GM12865 (cell line): Measurements from ENCODE around the gene CD70.
A peak's percentile ranks its signal among the peaks of the same experiment; 100 is the strongest.
"Not testable (repeated sequence)": the region's sequence is repeated elsewhere in the genome, so short reads cannot be mapped to it uniquely, and the experiment has no call there.

ENCODE experiments used
- DNase-seq: peaks from one replicate; pipeline ENCODE4 v3.0.0; 2010; ENCODE audit warnings: low read depth
- H3K4me3 ChIP-seq: 2 replicates; pipeline ENCODE4 v1.5.1; 2011; ENCODE audit warnings: mild to moderate bottlenecking, low read depth, low read length, control low read depth
- TF ChIP-seq, protein P1 (sequence below): IDR thresholded peaks from 2 replicates; pipeline ENCODE4 v1.5.1; 2011; ENCODE audit warnings: low read length, control low read depth, low read depth, inconsistent platforms; ENCODE audit not compliant: insufficient read depth; ENCODE audit errors: missing control alignments

CD70 gene

DNA sequence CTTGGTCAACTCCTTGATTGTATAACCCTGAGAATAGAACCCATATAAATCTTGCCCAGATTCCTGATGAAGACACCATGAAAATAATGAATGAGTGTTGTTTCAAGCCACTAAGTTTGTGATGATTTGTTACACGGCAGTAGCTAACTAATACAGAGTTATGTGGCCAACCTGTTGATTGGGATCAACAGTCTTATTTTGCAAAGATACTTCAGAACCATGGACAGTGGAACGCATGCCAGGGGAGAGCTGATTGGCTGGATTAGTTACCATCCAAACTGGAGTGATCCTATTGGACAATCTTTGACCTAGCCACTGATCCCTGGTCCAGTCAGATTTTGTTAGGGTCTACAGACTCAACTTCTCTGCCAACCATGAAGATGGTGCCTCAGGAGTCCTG is 26.6 kb downstream of the CD70 start:
- TF ChIP-seq, protein P1, sequence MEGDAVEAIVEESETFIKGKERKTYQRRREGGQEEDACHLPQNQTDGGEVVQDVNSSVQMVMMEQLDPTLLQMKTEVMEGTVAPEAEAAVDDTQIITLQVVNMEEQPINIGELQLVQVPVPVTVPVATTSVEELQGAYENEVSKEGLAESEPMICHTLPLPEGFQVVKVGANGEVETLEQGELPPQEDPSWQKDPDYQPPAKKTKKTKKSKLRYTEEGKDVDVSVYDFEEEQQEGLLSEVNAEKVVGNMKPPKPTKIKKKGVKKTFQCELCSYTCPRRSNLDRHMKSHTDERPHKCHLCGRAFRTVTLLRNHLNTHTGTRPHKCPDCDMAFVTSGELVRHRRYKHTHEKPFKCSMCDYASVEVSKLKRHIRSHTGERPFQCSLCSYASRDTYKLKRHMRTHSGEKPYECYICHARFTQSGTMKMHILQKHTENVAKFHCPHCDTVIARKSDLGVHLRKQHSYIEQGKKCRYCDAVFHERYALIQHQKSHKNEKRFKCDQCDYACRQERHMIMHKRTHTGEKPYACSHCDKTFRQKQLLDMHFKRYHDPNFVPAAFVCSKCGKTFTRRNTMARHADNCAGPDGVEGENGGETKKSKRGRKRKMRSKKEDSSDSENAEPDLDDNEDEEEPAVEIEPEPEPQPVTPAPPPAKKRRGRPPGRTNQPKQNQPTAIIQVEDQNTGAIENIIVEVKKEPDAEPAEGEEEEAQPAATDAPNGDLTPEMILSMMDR, result no peak
- no peak for DNase-seq
- no peak overlapping the region for H3K4me3 ChIP-seq

DNA sequence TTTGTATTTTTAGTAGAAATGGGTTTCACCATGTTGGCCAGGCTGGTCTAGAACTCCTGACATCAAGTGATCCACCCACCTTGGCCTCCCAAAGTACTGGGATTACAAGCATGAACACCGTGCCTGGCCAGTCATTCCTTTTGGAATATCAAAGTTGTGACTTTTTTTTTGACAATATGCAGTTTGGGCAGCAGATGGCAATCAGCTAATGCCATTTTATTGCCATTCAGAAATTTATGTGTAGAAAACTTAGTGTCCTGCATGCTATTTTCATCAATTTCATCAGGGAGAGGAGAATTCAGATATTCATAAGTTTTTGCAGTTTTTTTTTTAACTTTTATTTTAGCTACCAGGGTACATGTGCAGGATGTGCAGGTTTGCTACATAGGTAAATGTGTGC is 28.5 kb downstream of the CD70 start:
- not testable (repeated sequence) for H3K4me3 ChIP-seq, DNase-seq

DNA sequence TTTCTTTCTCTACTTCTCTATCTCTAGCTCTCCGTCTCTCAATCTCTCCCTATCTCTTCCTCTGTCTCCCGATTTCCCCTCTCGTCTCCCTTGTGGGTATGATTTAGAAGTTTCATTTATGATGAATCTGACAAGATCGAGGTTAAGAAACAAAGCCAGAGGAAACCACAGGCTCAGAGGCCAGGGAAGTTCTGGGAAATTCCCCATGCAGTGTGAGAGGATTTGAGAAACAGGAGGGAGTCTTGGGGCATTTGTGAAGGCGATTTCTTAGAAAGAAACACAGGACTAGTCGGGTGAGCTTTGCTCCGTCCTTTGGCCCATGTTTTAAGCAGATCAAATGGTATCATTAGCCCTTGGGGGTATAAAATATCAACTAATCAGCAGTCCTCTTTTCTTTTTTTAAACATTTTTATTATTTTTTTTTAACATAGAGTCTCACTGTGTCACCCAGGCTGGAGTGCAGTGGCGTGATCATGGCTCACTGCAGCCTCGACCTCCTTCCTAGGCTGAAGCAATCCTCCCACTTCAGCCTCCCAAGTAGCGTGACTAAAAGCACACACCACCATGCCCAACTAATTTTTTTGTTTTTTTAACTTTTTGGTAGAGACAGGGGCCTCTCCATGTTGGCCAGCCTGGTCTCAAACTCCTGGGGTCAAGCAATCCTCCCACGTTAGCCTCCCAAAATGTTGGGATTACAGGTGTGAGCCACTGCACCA is 34.3 kb downstream of the CD70 start:
- peak overlapping the region; percentile 20 for H3K4me3 ChIP-seq
- DNase-seq, result peak; percentile 80
- TF ChIP-seq, protein P1, result no peak

DNA sequence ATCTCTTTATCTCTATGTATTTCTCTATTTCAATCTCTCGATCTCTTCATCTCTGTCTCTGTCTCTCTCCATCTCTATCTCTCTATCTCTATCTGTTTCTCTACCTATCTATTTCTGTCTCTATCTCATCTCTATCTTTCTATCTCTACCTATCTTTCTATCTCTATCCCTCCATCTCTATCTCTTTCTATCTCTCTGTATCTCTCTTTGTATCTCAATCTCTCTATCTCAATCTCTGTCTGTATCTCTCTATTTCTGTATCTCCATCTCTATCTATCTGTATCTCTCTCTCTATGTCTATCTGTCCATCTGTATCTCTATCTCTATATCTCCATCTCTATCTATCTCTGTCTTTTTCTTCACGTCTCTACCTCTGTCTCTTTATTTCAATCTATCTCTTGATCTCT is 34.9 kb downstream of the CD70 start:
- DNase-seq, result no peak
- TF ChIP-seq, protein P1, result no peak
- H3K4me3 ChIP-seq, result peak overlapping the region; percentile 20

DNA sequence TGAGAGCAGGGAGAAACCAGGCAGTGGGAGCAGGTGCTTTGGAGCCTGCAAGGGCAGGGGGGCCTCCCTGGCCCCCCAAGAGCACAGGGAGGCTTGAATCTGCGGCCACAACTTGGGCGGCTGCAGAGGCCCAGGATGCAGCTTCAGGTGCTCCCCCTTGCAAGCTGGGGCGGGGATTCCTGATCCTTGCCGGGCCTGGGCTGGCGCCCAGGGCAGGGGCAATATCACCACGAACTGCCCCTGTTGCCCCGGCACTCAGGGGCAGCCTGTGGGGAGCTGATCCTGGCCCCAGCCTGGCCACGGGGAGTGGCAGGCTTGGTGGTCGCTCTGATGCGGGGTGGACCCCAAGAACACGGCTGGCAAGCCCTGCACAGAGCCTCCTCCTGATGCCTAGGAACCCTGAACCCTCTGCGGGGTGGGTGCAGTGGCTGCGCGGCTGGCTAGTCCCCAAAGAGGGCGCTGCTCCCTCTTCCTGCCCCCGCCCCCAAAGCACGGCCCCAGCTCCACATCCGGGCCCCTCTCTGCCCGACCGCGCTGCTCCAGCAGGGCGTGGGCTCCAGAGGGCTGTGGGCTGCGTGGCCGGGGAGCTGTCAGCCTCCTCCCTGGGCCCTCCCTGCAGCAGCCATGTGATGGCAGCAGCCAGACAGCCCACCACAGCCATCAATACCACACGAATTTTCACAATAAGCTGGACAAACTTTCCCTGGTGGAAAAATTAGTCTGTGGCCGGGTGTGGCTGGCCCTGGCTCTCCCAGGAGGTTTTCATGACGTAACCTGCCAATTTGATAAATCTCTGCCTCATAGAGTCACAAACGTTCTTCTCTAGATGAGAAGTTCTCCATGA is 39.1 kb downstream of the CD70 start:
- TF ChIP-seq, protein P1, result peak; percentile 58
- DNase-seq, result peak; percentile 90
- no peak overlapping the region for H3K4me3 ChIP-seq

DNA sequence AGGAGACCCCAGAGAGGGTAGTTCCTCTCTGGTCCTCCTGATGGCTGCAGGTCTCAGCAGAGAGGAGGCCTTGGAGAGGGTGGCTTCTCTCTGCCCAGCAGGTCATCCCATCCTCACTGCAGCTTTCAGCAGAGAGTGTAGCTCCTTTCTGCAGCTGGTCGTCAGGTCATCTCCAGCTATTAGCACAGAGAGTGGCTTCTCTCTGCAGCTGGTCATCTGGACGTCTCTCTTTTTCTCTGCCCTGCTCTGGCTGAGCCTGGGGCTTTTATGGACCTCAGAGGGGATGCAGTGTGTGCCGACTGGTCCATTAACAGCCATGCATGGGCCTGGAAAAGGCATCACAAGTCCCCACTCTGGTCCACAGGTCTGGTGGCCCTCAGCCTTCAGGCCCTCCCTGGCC is 39.9 kb downstream of the CD70 start:
- DNase-seq, result no peak
- TF ChIP-seq, protein P1, result no peak
- H3K4me3 ChIP-seq, result no peak overlapping the region

DNA sequence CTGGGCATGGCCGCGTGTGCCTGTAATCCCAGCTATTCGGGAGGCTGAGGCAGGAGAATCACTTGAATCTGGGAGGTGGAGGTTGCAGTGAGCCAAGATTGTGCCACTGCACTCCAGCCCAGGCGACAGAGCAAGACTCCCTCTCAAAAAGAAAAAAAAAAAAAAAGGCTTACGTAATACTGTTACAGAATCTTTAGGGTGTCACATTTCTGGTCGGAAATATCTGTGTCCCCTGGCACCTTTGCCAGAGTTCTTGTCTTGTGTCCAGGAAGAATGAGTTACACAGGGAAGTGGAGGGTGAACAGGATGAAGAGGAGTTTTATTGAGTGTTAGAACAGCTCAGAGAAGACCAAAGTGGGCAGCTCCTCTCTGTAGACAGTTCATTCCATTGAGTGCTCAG is 40.3 kb downstream of the CD70 start:
- not testable (repeated sequence) for DNase-seq, H3K4me3 ChIP-seq

DNA sequence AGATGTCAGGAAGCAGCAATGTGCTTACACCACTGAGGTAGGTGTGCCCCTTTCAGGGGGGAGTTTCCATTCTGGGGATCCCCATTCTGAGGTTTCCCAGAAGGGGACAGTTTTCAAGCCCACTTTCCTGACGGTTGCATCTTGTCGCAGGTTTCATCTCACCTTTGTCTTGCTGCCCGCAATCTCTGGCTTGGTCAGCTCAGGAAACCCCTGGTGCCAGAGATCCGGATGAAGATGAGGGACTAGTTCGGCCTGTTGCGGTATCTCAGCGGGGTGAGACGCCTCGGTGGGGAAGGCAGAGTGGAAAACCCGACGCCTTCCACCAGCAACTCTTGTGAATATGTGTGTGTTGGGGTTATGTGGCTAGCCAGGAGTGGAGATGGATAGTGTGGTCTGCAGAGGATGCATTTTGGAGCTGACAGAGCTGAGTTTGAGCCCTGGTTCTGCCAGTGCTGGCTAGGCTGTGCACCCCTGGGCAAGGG is 47.0 kb downstream of the CD70 start:
- TF ChIP-seq, protein P1, result no peak

More for the DNA sequence above, 47.0 kb downstream of the CD70 start:
- peak overlapping the region; percentile 9; the same call in 1 of the 2 replicates for H3K4me3 ChIP-seq
- peak; percentile 89 for DNase-seq
